ENCODE measurements around the gene GIMAP2.

- TF ChIP-seq POLR2A (IDR thresholded peaks at IDR 0.05): no peak
- TF ChIP-seq, protein P1, sequence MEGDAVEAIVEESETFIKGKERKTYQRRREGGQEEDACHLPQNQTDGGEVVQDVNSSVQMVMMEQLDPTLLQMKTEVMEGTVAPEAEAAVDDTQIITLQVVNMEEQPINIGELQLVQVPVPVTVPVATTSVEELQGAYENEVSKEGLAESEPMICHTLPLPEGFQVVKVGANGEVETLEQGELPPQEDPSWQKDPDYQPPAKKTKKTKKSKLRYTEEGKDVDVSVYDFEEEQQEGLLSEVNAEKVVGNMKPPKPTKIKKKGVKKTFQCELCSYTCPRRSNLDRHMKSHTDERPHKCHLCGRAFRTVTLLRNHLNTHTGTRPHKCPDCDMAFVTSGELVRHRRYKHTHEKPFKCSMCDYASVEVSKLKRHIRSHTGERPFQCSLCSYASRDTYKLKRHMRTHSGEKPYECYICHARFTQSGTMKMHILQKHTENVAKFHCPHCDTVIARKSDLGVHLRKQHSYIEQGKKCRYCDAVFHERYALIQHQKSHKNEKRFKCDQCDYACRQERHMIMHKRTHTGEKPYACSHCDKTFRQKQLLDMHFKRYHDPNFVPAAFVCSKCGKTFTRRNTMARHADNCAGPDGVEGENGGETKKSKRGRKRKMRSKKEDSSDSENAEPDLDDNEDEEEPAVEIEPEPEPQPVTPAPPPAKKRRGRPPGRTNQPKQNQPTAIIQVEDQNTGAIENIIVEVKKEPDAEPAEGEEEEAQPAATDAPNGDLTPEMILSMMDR (IDR thresholded peaks at IDR 0.05): no peak
These were observed 31.4 kb downstream of the GIMAP2 start for GRCh38 chr7:150716939-150717338.
